GM12875 (cell line): ENCODE results near the gene CPN2.

Source experiments
- H3K4me3 ChIP-seq: one replicate; pipeline ENCODE4 v1.5.1; 2011; ENCODE audit warnings: low read depth, low read length, control low read depth
- CTCF ChIP-seq: IDR thresholded peaks from 2 replicates; pipeline ENCODE4 v1.5.1; 2011; ENCODE audit warnings: low read depth, mild to moderate bottlenecking, control low read depth, inconsistent platforms, low read length, moderate library complexity, borderline replicate concordance; ENCODE audit not compliant: insufficient read depth

Gene CPN2

GRCh38 chr3:194395778-194396538 is 44.8 kb upstream of the CPN2 start:
- no peak overlapping the region for H3K4me3 ChIP-seq
- TF ChIP-seq CTCF: no peak

- no peak for TF ChIP-seq CTCF
- no peak overlapping the region for H3K4me3 ChIP-seq
Observed at GRCh38 chr3:194395212-194395611, 44.1 kb upstream of the CPN2 start.

GRCh38 chr3:194392576-194392975 is 41.4 kb upstream of the CPN2 start:
- no peak overlapping the region for H3K4me3 ChIP-seq
- TF ChIP-seq CTCF: no peak

DNA sequence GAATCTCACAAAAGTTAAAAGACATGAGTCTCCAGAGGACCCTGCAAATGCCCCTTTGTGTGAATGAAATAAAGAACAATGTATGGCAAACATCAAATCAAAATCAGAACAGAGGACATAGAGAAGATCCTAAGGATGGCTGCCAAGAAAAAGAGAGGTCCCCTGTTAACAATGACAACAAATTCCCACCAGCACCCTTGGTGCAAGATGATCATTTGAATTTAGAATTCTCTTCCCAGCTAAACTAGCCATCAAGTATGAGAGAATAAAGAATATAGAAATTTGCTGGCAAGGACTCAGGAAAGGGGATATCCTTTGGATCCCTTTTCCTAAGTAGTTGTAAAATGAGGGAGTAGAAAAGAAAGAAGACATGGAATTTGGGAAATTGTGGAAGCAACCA is 39.7 kb upstream of the CPN2 start:
- no peak overlapping the region for H3K4me3 ChIP-seq
- TF ChIP-seq CTCF: no peak

GRCh38 chr3:194389269-194389668 is 38.1 kb upstream of the CPN2 start:
- TF ChIP-seq CTCF: no peak
- H3K4me3 ChIP-seq: no peak overlapping the region

- TF ChIP-seq CTCF: no peak
- no peak overlapping the region for H3K4me3 ChIP-seq
Observed at GRCh38 chr3:194387926-194388418, 36.8 kb upstream of the CPN2 start.

- H3K4me3 ChIP-seq: no peak overlapping the region
- no peak for TF ChIP-seq CTCF
Observed at GRCh38 chr3:194387276-194387675, 36.1 kb upstream of the CPN2 start.
